Sigmoid colon (tissue), 4 donors: Measurements from ENCODE around the gene CRTAC1.

Source experiments
- POLR2AphosphoS5 ChIP-seq, 4 donors: sonication (generic); formaldehyde crosslinking; IDR thresholded peaks; one replicate each; pipeline ENCODE4 v1.6.1; 2017; ENCODE audit warnings: antibody characterized with exemption in 4 of 4
- TF ChIP-seq, protein P1 (sequence below), 4 experiments: fragments of 450-650 bp in 3 of 4; fragments of 200-600 bp in 1 of 4; IDR thresholded peaks; one replicate each; pipeline ENCODE4 v1.5.1; 2016 to 2019; ENCODE audit warnings: antibody characterized with exemption in 4 of 4, mild to moderate bottlenecking in 3 of 4, moderate library complexity in 2 of 4

DNA sequence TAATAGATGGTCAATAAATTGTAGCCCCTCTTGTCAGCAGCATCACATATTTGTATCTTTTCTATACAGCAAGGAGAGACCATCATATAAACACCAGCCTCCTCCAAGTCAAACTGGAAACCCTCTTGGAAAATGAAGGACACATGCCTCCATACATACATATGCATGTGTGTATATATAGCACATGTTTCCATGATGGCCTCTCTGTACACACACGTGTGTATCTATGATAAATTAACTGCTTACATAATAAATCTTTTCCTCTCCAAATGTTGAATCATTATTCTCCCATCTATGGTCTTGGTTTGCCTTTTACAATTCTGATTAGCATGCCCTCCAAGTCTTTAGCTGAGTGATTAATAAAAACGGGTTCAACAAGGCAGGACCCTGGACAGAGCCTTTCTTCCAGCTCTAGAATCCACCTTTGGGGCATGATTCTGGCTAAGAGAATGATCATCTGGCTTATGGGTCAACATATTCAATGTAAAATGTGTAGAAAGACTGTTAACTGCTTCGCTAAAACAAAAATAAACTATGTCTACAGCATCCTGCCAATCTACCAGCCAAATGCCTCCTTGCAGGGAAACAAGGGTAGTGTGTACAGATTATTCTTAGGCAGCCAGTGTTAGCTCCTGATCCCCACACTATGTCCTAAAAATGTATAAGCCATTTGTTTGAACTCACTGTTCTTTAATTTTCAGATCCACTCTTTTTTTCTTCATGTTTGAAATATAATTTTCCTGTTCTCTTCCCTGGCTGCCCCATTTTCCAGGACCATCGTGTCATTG is 70.0 kb downstream of the CRTAC1 start:
- TF ChIP-seq POLR2AphosphoS5 (IDR thresholded peaks at IDR 0.05), result no peak
- TF ChIP-seq, protein P1, sequence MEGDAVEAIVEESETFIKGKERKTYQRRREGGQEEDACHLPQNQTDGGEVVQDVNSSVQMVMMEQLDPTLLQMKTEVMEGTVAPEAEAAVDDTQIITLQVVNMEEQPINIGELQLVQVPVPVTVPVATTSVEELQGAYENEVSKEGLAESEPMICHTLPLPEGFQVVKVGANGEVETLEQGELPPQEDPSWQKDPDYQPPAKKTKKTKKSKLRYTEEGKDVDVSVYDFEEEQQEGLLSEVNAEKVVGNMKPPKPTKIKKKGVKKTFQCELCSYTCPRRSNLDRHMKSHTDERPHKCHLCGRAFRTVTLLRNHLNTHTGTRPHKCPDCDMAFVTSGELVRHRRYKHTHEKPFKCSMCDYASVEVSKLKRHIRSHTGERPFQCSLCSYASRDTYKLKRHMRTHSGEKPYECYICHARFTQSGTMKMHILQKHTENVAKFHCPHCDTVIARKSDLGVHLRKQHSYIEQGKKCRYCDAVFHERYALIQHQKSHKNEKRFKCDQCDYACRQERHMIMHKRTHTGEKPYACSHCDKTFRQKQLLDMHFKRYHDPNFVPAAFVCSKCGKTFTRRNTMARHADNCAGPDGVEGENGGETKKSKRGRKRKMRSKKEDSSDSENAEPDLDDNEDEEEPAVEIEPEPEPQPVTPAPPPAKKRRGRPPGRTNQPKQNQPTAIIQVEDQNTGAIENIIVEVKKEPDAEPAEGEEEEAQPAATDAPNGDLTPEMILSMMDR (IDR thresholded peaks at IDR 0.05), result no peak
